B cell (primary cell): ENCODE results near the gene TMEM92. TPM values are rescaled to one million over a fixed set of nuclear protein-coding genes. Genes with fewer than 3 reads are reported as not detected.

Experiments used
- ATAC-seq: fragments of 200-7000 bp; cut with Tn5 transposase; one replicate; pipeline ENCODE4 v1.10.0; 2021; ENCODE audit warnings: low read depth, mild to moderate bottlenecking, moderate number of reproducible peaks, moderate library complexity
- CTCF ChIA-PET: fragments of 350-600 bp; sonication (Branson Sonifier 250); formaldehyde crosslinking; loops from one replicate; lab custom pipeline; 2021; ENCODE audit warnings: antibody characterized with exemption, inconsistent platforms; lab: Charles Lee
- POLR2A ChIA-PET: fragments of 350-600 bp; sonication (Branson Sonifier 250); formaldehyde crosslinking; loops from one replicate; lab custom pipeline; 2021; ENCODE audit warnings: antibody characterized with exemption; lab: Charles Lee
- DNase-seq: peaks from one replicate; pipeline ENCODE4 v3.0.0; 2013
- H2AFZ ChIP-seq: 2 replicates; pipeline ENCODE4 v1.6.1; 2012; ENCODE audit warnings: mild to moderate bottlenecking, low read depth, low read length; ENCODE audit not compliant: insufficient read depth, poor library complexity, severe bottlenecking
- H3K27ac ChIP-seq, 2 donors: 1 replicate in 1 of 2; 2 replicates in 1 of 2; pipeline ENCODE4 v1.5.1; 2012 to 2013; ENCODE audit warnings: low read length in 2 of 2, mild to moderate bottlenecking in 2 of 2, moderate library complexity in 1 of 2
- H3K27me3 ChIP-seq, 4 experiments: fragments of 200-600 bp in 1 of 4; sonication (generic) in 1 of 4; replicated peaks in 1 of 4; 1 replicate in 2 of 4; 2 replicates in 2 of 4; pipeline versions ENCODE4 v1.6.1 to v1.7.0; 2013 to 2016; ENCODE audit warnings: low read length in 3 of 4, mild to moderate bottlenecking in 2 of 4, mixed read lengths in 1 of 4, moderate library complexity in 1 of 4; ENCODE audit not compliant: insufficient read depth in 4 of 4, control insufficient read depth in 3 of 4; ENCODE audit errors: control extremely low read depth in 1 of 4
- H3K36me3 ChIP-seq, 2 experiments: replicated peaks in 1 of 2; 1 replicate in 1 of 2; 2 replicates in 1 of 2; pipeline versions ENCODE4 v1.6.1 to v1.7.1; 2013; ENCODE audit warnings: low read length in 1 of 2; ENCODE audit not compliant: insufficient read depth in 2 of 2, control insufficient read depth in 1 of 2; ENCODE audit errors: control extremely low read depth in 1 of 2, extremely low read depth in 1 of 2
- H3K4me1 ChIP-seq, 2 donors: fragments of 200-600 bp in 1 of 2; sonication (generic) in 1 of 2; 1 replicate in 1 of 2; 2 replicates in 1 of 2; pipeline versions ENCODE4 v1.5.1 to v1.6.1; 2013 to 2017; ENCODE audit warnings: low read length in 2 of 2; ENCODE audit not compliant: control insufficient read depth in 2 of 2, insufficient read depth in 2 of 2
- H3K4me2 ChIP-seq: replicated peaks from 2 replicates; pipeline ENCODE3; 2012; ENCODE audit warnings: mild to moderate bottlenecking, low read depth, low read length; ENCODE audit not compliant: poor library complexity, severe bottlenecking
- H3K4me3 ChIP-seq, 5 experiments: fragments of 200-600 bp in 1 of 5; sonication (generic) in 1 of 5; 1 replicate in 3 of 5; 2 replicates in 2 of 5; pipeline versions ENCODE4 v1.5.1 to v1.7.0; 2011 to 2016; ENCODE audit warnings: low read length in 4 of 5, mild to moderate bottlenecking in 4 of 5, low read depth in 2 of 5, control low read depth in 1 of 5, moderate library complexity in 1 of 5; ENCODE audit not compliant: insufficient read depth in 1 of 5; ENCODE audit errors: control extremely low read depth in 1 of 5, extremely low read depth in 1 of 5
- H3K79me2 ChIP-seq: fragments of 200-600 bp; sonication (generic); one replicate; pipeline ENCODE4 v1.6.0; 2016; ENCODE audit warnings: low read length; ENCODE audit not compliant: control insufficient read depth, insufficient read depth
- H3K9ac ChIP-seq: fragments of 200-600 bp; sonication (generic); 2 replicates; pipeline ENCODE4 v1.6.1; 2017; ENCODE audit warnings: mild to moderate bottlenecking, low read length, moderate library complexity
- H3K9me3 ChIP-seq, 3 donors: one replicate each; pipeline versions ENCODE4 v1.6.1 to v1.7.1; 2013; ENCODE audit warnings: low read length in 2 of 3; ENCODE audit not compliant: control insufficient read depth in 2 of 3, insufficient read depth in 1 of 3; ENCODE audit errors: control extremely low read depth in 1 of 3
- H4K20me1 ChIP-seq: 2 replicates; pipeline ENCODE4 v1.6.0; 2012; ENCODE audit warnings: mild to moderate bottlenecking, low read length; ENCODE audit not compliant: insufficient read depth, control insufficient read depth, poor library complexity, severe bottlenecking
- H3K27ac Mint-ChIP-seq: one replicate; pipeline ENCODE4 v1.8.0; 2021; ENCODE audit warnings: mixed read lengths
- H3K27me3 Mint-ChIP-seq: one replicate; pipeline ENCODE4 v1.8.0; 2021; ENCODE audit warnings: mixed read lengths
- H3K4me1 Mint-ChIP-seq: one replicate; pipeline ENCODE4 v1.8.0; 2021; ENCODE audit warnings: mixed read lengths
- H3K4me3 Mint-ChIP-seq: one replicate; pipeline ENCODE4 v1.8.0; 2021; ENCODE audit warnings: mixed read lengths
- H3K9me3 Mint-ChIP-seq: one replicate; pipeline ENCODE4 v1.8.0; 2022; ENCODE audit warnings: mixed read lengths; ENCODE audit not compliant: insufficient read depth
- CTCF ChIP-seq: fragments of 200-600 bp; IDR thresholded peaks from one replicate; pipeline ENCODE4 v1.8.0; 2022; ENCODE audit warnings: antibody characterized with exemption, mild to moderate bottlenecking
- EZH2 ChIP-seq: IDR thresholded peaks from 2 replicates; pipeline ENCODE4 v1.6.1; 2012; ENCODE audit warnings: borderline replicate concordance, low read depth, mild to moderate bottlenecking, moderate library complexity, low read length; ENCODE audit not compliant: insufficient read depth, poor library complexity, severe bottlenecking
- WGBS: methylation state at CpG from one replicate; pipeline ENCODE4 v1.1.5; 2013; ENCODE audit warnings: missing lambda C conversion rate; ENCODE audit not compliant: insufficient coverage; 5-methylcytosine and 5-hydroxymethylcytosine counted together
- intact Hi-C: fragments of 100-400 bp; cut with micrococcal nuclease; formaldehyde crosslinking; loops from one replicate; pipeline ENCODE4 v1.10.0; 2022
- polyA plus RNA-seq: library from polyadenylated mRNA; depleted of rRNA; stranded (reverse); fragments of >200 nt; gene quantifications from 2 replicates; pipeline ENCODE4 v1.2.3, GENCODE V29; 2012
- total RNA-seq, 2 donors: library from RNA; stranded (reverse); fragments of 120-200 nt in 1 of 2; gene quantifications; 1 replicate in 1 of 2; 2 replicates in 1 of 2; pipeline versions ENCODE4 v1.2.3 to v1.2.4, GENCODE V29; 2013 to 2022

TMEM92 gene
- total and polyA plus RNA-seq, 2 donors (not counting 1 experiment from before 2014, with no cell fraction given), result not detected

GRCh38 chr17:50269477-50270434 lies 4.5 kb upstream of the TMEM92 start:
- Mint-ChIP-seq H3K9me3 (no peaks in the 10 kb centered on the region), H3K4me3 (no peak overlapping the region), H3K27ac (no peak overlapping the region), H3K4me1 (peaks cover 7% of the 10 kb centered on the region), H3K27me3 (peaks cover 27% of the 10 kb centered on the region)
- Histone ChIP-seq H4K20me1 (no peaks in the 10 kb centered on the region), H3K27me3 (peaks cover 0 to 28% (median 9%) of the 10 kb centered on the region in 4 experiments), H2AFZ (no peak overlapping the region), H3K4me2 (no peak overlapping the region), H3K4me1 (peaks cover 7 to 8% of the 10 kb centered on the region in 2 donors), H3K9me3 (peaks cover 0 to 8% (median 0%) of the 10 kb centered on the region in 3 donors), H3K27ac (no peak overlapping the region), H3K79me2 (no peaks in the 10 kb centered on the region), H3K9ac (no peak overlapping the region), H3K4me3 (no peak overlapping the region), H3K36me3 (no peaks in the 10 kb centered on the region)
- WGBS, result 86% methylated on average over 11 of the region's 16 CpGs
- POLR2A ChIA-PET, result no interaction called here
- ATAC-seq, result peak; percentile 56
- peak; percentile 60 for DNase-seq
- CTCF ChIA-PET, result interaction anchor here (0.9 to 5.0 kb wide), 8 partner anchors 11 to 175 kb away, joined by 3 to 36 read pairs (median 4); partner anchors contain the start of genes COL1A1 and PDK2
- intact Hi-C loops, result no loop called here
- peak; percentile 76 for TF ChIP-seq CTCF
- TF ChIP-seq EZH2, result no peak
